Measurements from ENCODE around the gene CD151. TPM values are rescaled to one million over a fixed set of nuclear protein-coding genes. Genes with fewer than 3 reads are reported as not detected.

Gene CD151
- total RNA-seq, 1 experiment from 2014 or later = 115 TPM

DNA sequence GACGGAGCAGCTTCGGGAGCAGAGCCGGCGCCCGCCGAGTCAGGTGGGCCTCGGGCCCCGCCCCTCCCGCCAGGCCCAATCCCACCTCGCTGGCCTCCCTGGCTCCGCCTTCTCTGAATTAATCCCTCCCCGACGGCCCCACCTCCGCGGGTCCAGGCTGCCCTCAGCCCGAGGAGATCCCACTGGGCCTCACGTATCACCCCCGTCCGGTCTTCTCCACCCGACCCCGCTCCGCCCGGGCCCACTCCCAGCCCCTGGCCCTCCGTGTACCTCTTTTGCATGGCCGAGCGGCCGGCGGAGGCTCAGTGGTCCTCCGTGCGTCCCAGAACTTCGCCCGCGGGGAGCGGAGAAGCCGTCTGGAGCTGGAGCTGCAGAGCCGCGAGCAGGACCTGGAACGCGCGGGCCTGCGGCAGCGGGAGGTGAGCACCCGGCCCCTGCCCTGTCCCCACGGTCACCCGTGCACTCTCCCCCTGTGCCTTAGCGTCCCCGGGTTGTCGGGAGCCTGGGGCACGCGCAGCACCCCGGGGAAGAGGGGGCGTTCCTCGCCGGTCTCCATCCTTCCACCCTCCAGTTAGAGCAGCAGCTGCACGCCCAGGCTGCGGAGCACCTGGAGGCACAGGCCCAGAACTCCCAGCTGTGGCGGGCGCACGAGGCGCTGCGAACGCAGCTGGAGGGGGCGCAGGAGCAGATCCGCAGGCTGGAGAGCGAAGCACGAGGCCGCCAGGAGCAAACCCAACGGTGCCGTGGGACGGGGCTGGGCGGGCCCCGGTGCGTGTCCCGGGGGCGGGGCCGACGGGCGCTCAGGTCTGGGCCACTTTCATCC, 2.2 kb upstream of the CD151 start (continued):
- TF ChIP-seq, protein P1, sequence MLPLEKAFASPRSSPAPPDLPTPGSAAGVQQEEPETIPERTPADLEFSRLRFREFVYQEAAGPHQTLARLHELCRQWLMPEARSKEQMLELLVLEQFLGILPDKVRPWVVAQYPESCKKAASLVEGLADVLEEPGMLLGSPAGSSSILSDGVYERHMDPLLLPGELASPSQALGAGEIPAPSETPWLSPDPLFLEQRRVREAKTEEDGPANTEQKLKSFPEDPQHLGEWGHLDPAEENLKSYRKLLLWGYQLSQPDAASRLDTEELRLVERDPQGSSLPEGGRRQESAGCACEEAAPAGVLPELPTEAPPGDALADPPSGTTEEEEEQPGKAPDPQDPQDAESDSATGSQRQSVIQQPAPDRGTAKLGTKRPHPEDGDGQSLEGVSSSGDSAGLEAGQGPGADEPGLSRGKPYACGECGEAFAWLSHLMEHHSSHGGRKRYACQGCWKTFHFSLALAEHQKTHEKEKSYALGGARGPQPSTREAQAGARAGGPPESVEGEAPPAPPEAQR (CRISPR knock-in tag; IDR thresholded peaks at IDR 0.05) = no peak
- no peak; the same call in 1 of the 2 replicates for TF ChIP-seq RELA (CRISPR knock-in tag; IDR thresholded peaks at IDR 0.05; ENCODE audit: borderline replicate concordance)
- TF ChIP-seq, protein P2, sequence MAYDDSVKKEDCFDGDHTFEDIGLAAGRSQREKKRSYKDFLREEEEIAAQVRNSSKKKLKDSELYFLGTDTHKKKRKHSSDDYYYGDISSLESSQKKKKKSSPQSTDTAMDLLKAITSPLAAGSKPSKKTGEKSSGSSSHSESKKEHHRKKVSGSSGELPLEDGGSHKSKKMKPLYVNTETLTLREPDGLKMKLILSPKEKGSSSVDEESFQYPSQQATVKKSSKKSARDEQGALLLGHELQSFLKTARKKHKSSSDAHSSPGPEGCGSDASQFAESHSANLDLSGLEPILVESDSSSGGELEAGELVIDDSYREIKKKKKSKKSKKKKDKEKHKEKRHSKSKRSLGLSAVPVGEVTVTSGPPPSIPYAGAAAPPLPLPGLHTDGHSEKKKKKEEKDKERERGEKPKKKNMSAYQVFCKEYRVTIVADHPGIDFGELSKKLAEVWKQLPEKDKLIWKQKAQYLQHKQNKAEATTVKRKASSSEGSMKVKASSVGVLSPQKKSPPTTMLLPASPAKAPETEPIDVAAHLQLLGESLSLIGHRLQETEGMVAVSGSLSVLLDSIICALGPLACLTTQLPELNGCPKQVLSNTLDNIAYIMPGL (CRISPR knock-in tag; IDR thresholded peaks at IDR 0.05) = no peak
- TF ChIP-seq, protein P3, sequence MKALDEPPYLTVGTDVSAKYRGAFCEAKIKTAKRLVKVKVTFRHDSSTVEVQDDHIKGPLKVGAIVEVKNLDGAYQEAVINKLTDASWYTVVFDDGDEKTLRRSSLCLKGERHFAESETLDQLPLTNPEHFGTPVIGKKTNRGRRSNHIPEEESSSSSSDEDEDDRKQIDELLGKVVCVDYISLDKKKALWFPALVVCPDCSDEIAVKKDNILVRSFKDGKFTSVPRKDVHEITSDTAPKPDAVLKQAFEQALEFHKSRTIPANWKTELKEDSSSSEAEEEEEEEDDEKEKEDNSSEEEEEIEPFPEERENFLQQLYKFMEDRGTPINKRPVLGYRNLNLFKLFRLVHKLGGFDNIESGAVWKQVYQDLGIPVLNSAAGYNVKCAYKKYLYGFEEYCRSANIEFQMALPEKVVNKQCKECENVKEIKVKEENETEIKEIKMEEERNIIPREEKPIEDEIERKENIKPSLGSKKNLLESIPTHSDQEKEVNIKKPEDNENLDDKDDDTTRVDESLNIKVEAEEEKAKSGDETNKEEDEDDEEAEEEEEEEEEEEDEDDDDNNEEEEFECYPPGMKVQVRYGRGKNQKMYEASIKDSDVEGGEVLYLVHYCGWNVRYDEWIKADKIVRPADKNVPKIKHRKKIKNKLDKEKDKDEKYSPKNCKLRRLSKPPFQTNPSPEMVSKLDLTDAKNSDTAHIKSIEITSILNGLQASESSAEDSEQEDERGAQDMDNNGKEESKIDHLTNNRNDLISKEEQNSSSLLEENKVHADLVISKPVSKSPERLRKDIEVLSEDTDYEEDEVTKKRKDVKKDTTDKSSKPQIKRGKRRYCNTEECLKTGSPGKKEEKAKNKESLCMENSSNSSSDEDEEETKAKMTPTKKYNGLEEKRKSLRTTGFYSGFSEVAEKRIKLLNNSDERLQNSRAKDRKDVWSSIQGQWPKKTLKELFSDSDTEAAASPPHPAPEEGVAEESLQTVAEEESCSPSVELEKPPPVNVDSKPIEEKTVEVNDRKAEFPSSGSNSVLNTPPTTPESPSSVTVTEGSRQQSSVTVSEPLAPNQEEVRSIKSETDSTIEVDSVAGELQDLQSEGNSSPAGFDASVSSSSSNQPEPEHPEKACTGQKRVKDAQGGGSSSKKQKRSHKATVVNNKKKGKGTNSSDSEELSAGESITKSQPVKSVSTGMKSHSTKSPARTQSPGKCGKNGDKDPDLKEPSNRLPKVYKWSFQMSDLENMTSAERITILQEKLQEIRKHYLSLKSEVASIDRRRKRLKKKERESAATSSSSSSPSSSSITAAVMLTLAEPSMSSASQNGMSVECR (CRISPR knock-in tag; IDR thresholded peaks at IDR 0.05; ENCODE audit: borderline replicate concordance) = 0 out of 2 replicates have a peak, but pooled peaks have one; percentile 17
- TF ChIP-seq, protein P4, sequence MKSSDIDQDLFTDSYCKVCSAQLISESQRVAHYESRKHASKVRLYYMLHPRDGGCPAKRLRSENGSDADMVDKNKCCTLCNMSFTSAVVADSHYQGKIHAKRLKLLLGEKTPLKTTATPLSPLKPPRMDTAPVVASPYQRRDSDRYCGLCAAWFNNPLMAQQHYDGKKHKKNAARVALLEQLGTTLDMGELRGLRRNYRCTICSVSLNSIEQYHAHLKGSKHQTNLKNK (CRISPR knock-in tag; IDR thresholded peaks at IDR 0.05) = no peak
- TF ChIP-seq KAT7 (CRISPR knock-in tag; IDR thresholded peaks at IDR 0.05; ENCODE audit: borderline replicate concordance) = no peak
- peak; percentile 32; the same call in 1 of the 2 replicates for TF ChIP-seq NFYB (CRISPR knock-in tag; conservative IDR thresholded peaks at IDR 0.05; ENCODE audit: low read depth)
- TF ChIP-seq, protein P5, sequence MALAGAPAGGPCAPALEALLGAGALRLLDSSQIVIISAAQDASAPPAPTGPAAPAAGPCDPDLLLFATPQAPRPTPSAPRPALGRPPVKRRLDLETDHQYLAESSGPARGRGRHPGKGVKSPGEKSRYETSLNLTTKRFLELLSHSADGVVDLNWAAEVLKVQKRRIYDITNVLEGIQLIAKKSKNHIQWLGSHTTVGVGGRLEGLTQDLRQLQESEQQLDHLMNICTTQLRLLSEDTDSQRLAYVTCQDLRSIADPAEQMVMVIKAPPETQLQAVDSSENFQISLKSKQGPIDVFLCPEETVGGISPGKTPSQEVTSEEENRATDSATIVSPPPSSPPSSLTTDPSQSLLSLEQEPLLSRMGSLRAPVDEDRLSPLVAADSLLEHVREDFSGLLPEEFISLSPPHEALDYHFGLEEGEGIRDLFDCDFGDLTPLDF (CRISPR knock-in tag; IDR thresholded peaks at IDR 0.05) = peak; percentile 69; the same call in 1 of the 2 replicates
- no peak for TF ChIP-seq NFE2L1 (CRISPR knock-in tag; IDR thresholded peaks at IDR 0.05)
- TF ChIP-seq, protein P6, sequence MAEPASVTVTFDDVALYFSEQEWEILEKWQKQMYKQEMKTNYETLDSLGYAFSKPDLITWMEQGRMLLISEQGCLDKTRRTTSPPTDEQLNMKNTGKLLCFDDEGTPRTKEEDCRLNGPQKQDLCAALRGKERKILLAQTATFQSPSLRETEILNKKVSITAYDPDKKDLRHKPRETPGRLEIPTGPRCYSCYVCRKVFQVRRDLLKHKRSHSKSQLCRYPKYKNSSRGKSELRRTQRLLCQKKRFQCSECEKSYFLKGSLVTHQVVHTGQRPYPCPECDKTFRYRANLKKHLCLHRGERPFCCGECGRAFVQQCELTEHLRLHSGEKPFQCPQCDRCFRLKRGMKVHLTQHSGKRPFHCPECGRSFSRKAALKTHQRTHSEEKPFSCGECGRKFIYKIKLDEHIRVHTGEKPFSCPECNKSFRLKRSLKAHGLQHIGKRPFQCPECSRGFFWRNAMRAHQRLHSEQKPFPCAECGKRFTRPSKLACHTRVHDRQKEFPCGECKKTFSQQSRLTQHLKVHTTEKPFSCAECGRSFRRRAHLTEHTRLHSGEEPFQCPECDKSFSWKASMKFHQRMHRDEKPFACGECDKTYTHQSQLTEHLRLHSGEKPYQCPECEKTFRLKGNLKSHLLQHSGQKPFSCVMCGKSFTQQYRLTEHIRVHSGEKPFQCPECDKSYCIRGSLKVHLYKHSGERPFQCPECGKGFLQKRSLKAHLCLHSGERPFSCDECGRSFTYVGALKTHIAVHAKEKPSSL (CRISPR knock-in tag; conservative IDR thresholded peaks at IDR 0.05) = no peak
- no peak for TF ChIP-seq ZBTB21 (CRISPR knock-in tag; IDR thresholded peaks at IDR 0.05; ENCODE audit: borderline replicate concordance)
- peak; percentile 20; the same call in 1 of the 2 replicates for TF ChIP-seq SP1 (CRISPR knock-in tag; conservative IDR thresholded peaks at IDR 0.05)
- TF ChIP-seq, protein P7, sequence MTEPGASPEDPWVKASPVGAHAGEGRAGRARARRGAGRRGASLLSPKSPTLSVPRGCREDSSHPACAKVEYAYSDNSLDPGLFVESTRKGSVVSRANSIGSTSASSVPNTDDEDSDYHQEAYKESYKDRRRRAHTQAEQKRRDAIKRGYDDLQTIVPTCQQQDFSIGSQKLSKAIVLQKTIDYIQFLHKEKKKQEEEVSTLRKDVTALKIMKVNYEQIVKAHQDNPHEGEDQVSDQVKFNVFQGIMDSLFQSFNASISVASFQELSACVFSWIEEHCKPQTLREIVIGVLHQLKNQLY (CRISPR knock-in tag; IDR thresholded peaks at IDR 0.05) = no peak
- TF ChIP-seq ZNF423 (CRISPR knock-in tag; IDR thresholded peaks at IDR 0.05) = no peak
- TF ChIP-seq TEAD1 (CRISPR knock-in tag; IDR thresholded peaks at IDR 0.05) = 0 out of 2 replicates have a peak, but pooled peaks have one; percentile 17
- TF ChIP-seq, protein P8, sequence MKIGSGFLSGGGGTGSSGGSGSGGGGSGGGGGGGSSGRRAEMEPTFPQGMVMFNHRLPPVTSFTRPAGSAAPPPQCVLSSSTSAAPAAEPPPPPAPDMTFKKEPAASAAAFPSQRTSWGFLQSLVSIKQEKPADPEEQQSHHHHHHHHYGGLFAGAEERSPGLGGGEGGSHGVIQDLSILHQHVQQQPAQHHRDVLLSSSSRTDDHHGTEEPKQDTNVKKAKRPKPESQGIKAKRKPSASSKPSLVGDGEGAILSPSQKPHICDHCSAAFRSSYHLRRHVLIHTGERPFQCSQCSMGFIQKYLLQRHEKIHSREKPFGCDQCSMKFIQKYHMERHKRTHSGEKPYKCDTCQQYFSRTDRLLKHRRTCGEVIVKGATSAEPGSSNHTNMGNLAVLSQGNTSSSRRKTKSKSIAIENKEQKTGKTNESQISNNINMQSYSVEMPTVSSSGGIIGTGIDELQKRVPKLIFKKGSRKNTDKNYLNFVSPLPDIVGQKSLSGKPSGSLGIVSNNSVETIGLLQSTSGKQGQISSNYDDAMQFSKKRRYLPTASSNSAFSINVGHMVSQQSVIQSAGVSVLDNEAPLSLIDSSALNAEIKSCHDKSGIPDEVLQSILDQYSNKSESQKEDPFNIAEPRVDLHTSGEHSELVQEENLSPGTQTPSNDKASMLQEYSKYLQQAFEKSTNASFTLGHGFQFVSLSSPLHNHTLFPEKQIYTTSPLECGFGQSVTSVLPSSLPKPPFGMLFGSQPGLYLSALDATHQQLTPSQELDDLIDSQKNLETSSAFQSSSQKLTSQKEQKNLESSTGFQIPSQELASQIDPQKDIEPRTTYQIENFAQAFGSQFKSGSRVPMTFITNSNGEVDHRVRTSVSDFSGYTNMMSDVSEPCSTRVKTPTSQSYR (CRISPR knock-in tag; IDR thresholded peaks at IDR 0.05) = no peak
- TF ChIP-seq, protein P9, sequence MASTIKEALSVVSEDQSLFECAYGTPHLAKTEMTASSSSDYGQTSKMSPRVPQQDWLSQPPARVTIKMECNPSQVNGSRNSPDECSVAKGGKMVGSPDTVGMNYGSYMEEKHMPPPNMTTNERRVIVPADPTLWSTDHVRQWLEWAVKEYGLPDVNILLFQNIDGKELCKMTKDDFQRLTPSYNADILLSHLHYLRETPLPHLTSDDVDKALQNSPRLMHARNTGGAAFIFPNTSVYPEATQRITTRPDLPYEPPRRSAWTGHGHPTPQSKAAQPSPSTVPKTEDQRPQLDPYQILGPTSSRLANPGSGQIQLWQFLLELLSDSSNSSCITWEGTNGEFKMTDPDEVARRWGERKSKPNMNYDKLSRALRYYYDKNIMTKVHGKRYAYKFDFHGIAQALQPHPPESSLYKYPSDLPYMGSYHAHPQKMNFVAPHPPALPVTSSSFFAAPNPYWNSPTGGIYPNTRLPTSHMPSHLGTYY (CRISPR knock-in tag; IDR thresholded peaks at IDR 0.05) = no peak
- TF ChIP-seq, protein P10, sequence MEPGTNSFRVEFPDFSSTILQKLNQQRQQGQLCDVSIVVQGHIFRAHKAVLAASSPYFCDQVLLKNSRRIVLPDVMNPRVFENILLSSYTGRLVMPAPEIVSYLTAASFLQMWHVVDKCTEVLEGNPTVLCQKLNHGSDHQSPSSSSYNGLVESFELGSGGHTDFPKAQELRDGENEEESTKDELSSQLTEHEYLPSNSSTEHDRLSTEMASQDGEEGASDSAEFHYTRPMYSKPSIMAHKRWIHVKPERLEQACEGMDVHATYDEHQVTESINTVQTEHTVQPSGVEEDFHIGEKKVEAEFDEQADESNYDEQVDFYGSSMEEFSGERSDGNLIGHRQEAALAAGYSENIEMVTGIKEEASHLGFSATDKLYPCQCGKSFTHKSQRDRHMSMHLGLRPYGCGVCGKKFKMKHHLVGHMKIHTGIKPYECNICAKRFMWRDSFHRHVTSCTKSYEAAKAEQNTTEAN (CRISPR knock-in tag; IDR thresholded peaks at IDR 0.05) = no peak
- TF ChIP-seq ZNF416 (CRISPR knock-in tag; IDR thresholded peaks at IDR 0.05) = no peak

Data from WTC11 (cell line).